Measurements from ENCODE around the gene RNF113A. TPM values are rescaled to one million over a fixed set of nuclear protein-coding genes. Genes with fewer than 3 reads are reported as not detected.

The RNF113A gene
- total RNA-seq = 10.1 and 17.5 TPM in 2 replicates

DNA sequence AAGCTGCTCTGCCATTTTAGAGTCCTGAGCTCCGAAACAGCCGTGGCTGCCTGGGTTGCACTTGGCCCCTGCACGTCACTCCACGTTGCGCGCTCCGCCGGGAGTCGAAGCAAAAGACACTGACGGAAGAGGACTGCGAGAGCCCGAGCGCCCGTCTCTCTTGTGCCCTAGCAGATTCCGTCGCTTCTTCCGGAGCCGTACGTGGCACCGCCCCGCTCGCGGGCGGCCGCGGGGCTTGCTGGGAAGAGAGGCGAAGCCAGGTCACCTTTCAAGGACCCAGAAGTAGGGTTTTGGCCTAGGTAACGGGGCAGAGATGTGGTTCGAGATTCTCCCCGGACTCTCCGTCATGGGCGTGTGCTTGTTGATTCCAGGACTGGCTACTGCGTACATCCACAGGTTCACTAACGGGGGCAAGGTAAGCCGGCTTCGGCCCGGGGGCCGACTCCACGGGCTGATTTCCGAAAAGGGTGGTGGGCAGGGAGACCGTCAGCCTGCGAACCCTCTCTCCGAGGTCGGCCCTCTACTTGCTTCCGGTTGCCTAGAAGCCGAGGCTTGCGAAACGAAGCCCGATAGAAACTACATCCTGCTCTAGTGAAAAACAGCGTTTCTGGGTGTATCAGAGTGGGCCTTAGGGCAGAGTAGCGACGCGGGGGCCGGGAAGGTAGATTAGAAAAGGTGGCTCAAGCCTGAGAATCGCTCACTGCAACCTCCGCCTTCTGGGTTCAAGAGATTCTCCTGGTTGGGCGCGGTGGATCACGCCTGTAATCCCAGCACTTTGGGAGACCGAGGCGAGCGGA, at the start of gene RNF113A, which contains the start of gene NDUFA1:
RNF113A (minus strand) TSS at position 135 of the 797 bp plus-strand sequence; CDS start at position 15, 120 bp downstream.
NDUFA1 (plus strand) TSS at position 234 of the 797 bp plus-strand sequence; CDS start at position 314, 80 bp downstream.

GRCh38 chrX:119895843-119896326, 24.4 kb upstream of the RNF113A start, which contains the start of gene AKAP14:
AKAP14 (plus strand) TSS chrX:119895893; CDS start chrX:119903224, 7,331 bp downstream.

DNA sequence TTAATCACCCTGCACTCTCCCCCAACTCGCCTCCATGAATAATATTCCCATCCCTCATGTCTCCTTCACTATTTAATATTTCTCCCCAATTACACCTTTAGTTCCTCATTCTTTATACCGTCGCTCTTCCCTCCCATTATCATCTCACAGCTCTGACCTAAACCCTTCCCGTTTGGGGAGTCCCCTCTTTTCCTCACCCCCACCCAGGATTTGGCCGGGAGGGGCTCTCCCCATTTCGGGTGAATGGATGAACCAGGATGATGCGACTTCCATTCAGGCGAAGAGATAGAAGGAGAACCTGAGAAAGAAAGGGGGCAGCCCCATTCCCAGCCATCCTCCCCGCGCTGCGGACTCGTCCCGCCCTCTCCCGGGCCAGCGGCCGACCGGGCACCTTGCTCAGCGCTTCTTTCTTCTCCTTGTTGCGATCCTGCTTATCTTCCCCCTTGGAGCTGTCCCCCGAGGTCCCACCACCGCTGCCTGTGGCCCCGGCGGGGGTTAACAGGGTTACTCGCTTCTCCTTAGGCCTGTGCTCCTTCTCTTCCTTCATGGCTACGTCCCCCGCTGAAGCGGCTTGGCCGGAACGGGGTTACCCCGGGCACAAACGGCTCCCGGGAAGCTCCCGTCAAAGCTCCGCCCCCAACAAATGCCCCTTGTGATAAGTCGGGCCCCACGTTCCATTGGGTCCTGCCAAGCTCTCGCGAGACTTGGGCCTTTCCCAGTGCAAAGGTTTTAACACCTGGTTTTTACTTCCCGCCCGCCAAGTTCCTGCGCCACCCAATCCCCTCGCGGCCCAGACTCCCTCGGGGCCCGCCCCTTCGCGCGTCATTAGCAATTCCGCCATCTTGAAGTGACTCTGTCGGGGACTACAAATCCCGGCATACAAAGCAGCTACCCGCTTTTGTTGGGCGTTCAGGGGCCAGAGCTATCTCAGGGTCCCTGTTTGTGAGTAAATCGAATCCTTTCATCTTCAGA, 18.9 kb downstream of the RNF113A start, which contains the start of gene UPF3B:
UPF3B (minus strand) TSS at position 582 of the 972 bp plus-strand sequence; CDS start at position 547, 35 bp downstream.

Other genes starting within 250 kb of the RNF113A start
- gene SEPTIN6, start 178.6 kb downstream of the RNF113A start, total RNA-seq = 42.5 and 63.6 TPM in 2 replicates
- 0.09 and 0.89 TPM in 2 replicates for gene SOWAHD, start 113.1 kb downstream of the RNF113A start, total RNA-seq
- gene RPL39, start 80.1 kb downstream of the RNF113A start, total RNA-seq = 2,510 and 8,365 TPM in 2 replicates
- gene UPF3B, start 18.8 kb downstream of the RNF113A start, total RNA-seq = 2.0 and 2.1 TPM in 2 replicates
- gene NDUFA1, start 99 bp upstream of the RNF113A start, total RNA-seq = 25.5 and 66.2 TPM in 2 replicates
- gene AKAP14, start 24.2 kb upstream of the RNF113A start, total RNA-seq = not detected in 2 replicates
- 3.9 and 4.3 TPM in 2 replicates for gene NKAP, start 72.0 kb upstream of the RNF113A start, total RNA-seq
- gene RHOXF2B, start 206.0 kb upstream of the RNF113A start, total RNA-seq = not detected in 2 replicates
- gene RHOXF1, start 244.2 kb upstream of the RNF113A start, total RNA-seq = not detected in 2 replicates

Measured in smooth muscle cell of the umbilical artery (primary cell).